NB4 (cell line): Measurements from ENCODE around the gene D2HGDH.

Experiments
- DNase-seq: peaks from one replicate; pipeline ENCODE4 v3.0.0; 2010; ENCODE audit warnings: low read depth
- H3K4me3 ChIP-seq: one replicate; pipeline ENCODE4 v1.5.1; 2011; ENCODE audit warnings: mild to moderate bottlenecking, low read depth, low read length, moderate library complexity
- MYC ChIP-seq: IDR thresholded peaks from 2 replicates; pipeline ENCODE4 v1.6.1; 2011; ENCODE audit warnings: low read depth, low read length
- POLR2A ChIP-seq: IDR thresholded peaks from 2 replicates; pipeline ENCODE4 v1.6.1; 2011; ENCODE audit warnings: mild to moderate bottlenecking; ENCODE audit not compliant: insufficient read length; ENCODE audit errors: extremely low read depth
- TF ChIP-seq, protein P1 (sequence below): IDR thresholded peaks from one replicate; pipeline ENCODE4 v1.5.1; 2012; ENCODE audit warnings: low read depth, low read length
- TF ChIP-seq, protein P2 (sequence below): IDR thresholded peaks from 2 replicates; pipeline ENCODE4 v1.6.1; 2011; ENCODE audit warnings: low read depth, low read length

Gene D2HGDH

DNA sequence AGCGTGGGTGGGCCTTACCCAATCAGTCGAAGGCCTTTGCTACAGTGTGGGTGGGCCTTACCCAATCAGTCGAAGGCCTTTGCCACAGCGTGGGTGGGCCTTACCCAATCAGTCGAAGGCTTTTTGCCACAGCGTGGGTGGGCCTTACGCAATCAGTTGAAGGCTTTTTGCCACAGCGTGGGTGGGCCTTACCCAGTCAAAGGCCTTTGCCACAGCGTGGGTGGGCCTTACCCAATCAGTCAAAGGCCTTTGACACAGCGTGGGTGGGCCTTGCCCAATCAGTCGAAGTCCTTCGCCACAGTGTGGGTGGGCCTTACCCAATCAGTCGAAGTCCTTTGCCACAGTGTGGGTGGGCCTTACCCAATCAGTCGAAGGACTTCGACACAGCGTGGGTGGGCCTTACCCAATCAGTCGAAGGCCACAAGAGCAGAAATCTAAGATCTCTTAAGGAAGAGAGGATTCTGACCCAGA is 25.9 kb downstream of the D2HGDH start:
- TF ChIP-seq MYC (no peak), POLR2A (no peak)
- TF ChIP-seq, protein P1, sequence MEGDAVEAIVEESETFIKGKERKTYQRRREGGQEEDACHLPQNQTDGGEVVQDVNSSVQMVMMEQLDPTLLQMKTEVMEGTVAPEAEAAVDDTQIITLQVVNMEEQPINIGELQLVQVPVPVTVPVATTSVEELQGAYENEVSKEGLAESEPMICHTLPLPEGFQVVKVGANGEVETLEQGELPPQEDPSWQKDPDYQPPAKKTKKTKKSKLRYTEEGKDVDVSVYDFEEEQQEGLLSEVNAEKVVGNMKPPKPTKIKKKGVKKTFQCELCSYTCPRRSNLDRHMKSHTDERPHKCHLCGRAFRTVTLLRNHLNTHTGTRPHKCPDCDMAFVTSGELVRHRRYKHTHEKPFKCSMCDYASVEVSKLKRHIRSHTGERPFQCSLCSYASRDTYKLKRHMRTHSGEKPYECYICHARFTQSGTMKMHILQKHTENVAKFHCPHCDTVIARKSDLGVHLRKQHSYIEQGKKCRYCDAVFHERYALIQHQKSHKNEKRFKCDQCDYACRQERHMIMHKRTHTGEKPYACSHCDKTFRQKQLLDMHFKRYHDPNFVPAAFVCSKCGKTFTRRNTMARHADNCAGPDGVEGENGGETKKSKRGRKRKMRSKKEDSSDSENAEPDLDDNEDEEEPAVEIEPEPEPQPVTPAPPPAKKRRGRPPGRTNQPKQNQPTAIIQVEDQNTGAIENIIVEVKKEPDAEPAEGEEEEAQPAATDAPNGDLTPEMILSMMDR: no peak
- TF ChIP-seq, protein P2, sequence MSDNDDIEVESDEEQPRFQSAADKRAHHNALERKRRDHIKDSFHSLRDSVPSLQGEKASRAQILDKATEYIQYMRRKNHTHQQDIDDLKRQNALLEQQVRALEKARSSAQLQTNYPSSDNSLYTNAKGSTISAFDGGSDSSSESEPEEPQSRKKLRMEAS: no peak
- DNase-seq: no peak

DNA sequence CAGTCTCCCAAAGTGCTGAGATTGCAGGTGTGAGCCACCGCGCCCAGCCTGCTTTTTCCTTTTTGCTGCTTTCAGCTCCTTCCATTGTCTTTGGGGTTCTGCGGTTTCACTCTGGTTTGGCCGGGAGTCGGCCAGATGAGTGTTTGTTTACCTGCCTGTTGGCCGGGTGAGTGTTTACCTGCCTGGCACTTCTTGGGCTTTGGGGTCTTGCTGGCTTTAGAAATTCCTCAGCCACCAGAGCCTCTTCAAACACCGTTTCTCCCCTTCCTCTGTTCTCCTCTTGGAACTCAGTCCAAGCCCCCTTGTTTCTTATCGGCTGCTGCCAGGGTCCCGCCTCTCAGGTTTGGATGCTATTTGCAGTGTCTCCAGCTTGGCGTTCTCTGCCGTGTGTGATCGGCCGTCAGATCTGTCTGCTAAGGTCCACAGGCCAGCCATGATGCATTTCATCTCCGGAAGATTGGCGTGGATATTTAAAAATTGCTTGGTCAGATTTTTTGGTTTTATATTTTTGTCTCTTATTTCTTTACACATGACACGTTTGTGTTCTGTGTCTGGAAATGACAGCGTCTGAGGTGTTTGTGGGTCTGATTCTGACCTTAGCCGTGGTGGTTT is 28.0 kb downstream of the D2HGDH start:
- DNase-seq: no peak
- TF ChIP-seq MYC (no peak), POLR2A (no peak)
- TF ChIP-seq, protein P2: no peak
- TF ChIP-seq, protein P1: no peak
- no peak overlapping the region for H3K4me3 ChIP-seq

More for the DNA sequence above, 25.9 kb downstream of the D2HGDH start:
- no peak overlapping the region for H3K4me3 ChIP-seq

DNA sequence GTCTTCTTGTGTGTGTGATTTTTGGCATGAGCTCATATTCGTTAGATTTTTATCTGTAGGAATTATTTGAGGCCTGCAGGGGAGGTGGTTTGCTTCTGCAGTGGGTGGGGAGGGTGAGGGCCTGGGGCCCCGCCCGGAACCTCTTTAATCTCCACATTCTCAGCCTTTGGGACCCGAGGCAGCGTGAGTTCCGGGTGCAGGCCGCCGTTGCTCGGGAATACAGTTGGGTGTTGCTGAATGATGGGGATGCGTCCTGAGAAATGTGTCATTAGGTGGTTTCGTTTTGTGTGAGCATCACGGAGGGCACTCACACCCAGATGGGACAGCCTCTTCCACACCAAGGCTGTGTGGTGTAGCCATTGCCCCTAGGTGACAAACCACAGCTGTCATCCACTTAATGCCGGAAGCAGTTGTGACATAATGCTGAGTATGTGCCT is 28.5 kb downstream of the D2HGDH start:
- DNase-seq: peak; percentile 88
- H3K4me3 ChIP-seq: no peak overlapping the region
- TF ChIP-seq POLR2A: no peak
- peak; percentile 50 for TF ChIP-seq MYC
- TF ChIP-seq, protein P1: no peak
- TF ChIP-seq, protein P2: peak; percentile 58; the same call in 1 of the 2 replicates

DNA sequence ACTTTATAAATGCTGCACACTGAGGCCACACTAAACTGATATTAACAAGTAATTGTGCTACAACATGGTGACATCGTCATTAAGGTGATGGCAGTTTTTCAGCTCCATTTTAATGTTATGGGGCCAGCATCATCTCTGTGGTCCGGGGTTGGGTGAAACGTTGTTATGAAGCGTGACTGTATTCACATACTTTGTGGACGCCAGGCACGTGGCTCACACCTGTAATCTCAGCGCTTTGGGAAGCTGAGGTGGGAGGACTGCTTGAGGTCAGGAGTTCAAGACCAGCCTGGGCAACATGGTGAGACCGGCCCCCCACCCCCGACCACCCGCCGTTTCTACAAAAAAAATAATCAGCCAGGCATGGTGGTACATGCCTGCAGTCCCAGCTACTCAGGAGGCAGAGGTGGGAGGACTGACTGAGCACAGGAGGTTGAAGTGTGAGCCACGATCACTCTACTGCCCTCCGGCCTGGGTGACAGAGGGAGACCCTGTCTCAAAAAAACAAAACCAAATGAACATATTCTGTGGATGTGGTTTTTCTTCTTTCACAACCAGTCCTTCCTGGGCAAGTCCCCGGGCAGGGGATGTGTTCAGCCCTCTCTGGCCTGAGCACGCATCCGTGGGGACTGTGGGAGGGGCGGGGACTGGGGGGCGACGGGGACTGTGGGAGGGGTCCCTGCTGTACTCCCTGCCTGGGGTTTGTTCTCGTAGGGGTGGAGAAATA is 29.3 kb downstream of the D2HGDH start:
- peak; percentile 67 for DNase-seq
- TF ChIP-seq POLR2A: no peak
- TF ChIP-seq, protein P1: no peak
- no peak for TF ChIP-seq MYC
- TF ChIP-seq, protein P2: no peak
- H3K4me3 ChIP-seq: no peak overlapping the region

DNA sequence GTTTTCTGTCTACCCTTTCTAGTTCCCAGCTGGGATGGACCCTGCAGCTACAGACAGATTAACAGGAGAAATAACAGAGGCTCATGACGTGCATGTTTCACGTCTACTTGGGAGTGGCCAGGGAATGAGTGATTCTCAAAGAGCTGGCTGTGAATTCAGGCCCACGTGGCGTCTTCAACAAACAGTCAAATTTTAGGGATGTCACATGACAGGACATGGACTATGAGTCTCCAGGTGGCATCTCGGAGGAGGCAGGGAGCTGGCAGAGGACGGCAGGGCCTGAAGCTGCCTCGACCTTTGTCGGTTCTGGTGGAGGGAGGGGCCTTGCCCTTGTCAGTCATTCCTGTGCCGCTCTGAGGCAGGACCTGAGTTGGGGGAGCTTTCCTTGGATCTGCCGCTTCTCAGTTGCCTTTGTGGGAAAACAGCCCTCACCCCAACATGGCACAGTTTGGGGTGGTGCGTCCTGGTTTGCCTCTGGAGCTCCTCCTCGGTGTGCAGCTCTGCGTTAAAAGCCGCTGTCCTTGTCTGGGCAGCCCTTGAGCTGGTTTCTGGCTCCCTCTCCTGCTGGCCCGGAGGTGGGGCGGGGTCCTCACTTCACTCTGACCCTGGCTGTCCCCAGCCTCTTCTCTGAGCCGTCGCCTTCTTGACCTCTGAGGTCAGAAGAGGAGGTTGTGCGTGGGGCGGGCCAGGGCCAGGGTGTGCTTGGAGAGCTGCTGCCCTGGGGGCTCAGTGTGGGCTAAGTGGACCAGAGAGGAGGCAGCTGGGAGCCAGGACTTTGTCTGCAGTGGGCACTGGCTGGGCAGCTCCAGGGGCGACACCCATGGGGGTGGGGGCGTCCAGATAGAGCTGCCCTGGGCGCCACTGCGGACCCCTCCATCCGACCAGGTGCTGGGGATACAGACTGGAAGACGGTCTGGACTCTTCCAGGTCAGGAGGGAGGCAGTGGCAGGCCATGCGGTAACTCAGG is 30.1 kb downstream of the D2HGDH start:
- no peak for TF ChIP-seq POLR2A
- TF ChIP-seq, protein P2: peak; percentile 72
- DNase-seq: no peak
- no peak overlapping the region for H3K4me3 ChIP-seq
